Left ventricle myocardium inferior (tissue), 1 donor: ENCODE data around the gene KIF16B. TPM values are rescaled to one million over a fixed set of nuclear protein-coding genes. Genes with fewer than 3 reads are reported as not detected.

Experiments used
- DNase-seq: peaks from one replicate; pipeline ENCODE4 v3.0.0-alpha.2; 2020
- H3K27ac ChIP-seq: fragments of 200-600 bp; replicated peaks from 2 replicates; pipeline ENCODE4 v1.8.0; 2021
- H3K27me3 ChIP-seq: fragments of 200-600 bp; 2 replicates; pipeline ENCODE4 v1.8.0; 2021; ENCODE audit warnings: low read depth
- H3K36me3 ChIP-seq: fragments of 200-600 bp; 2 replicates; pipeline ENCODE4 v1.8.0; 2021
- H3K4me1 ChIP-seq: fragments of 200-600 bp; 2 replicates; pipeline ENCODE4 v1.8.0; 2021
- H3K4me3 ChIP-seq: fragments of 200-600 bp; 2 replicates; pipeline ENCODE4 v1.8.0; 2021; ENCODE audit warnings: mild to moderate bottlenecking, moderate library complexity
- H3K9me3 ChIP-seq: fragments of 200-600 bp; replicated peaks from 2 replicates; pipeline ENCODE4 v1.8.0; 2021
- intact Hi-C: fragments of 100-400 bp; cut with micrococcal nuclease; formaldehyde crosslinking; loops from one replicate; pipeline ENCODE4 v1.11.0; 2022
- total RNA-seq: library from RNA; stranded (reverse); fragmentation: NEBNext Ultra II Directional; extraction: Animal tissue kit (Norgen Biotek cat#: 25700); gene quantifications from one replicate; pipeline ENCODE4 v1.2.1, GENCODE V29; 2021
- TF ChIP-seq, protein P1 (sequence below): fragments of 200-600 bp; IDR thresholded peaks from 2 replicates; pipeline ENCODE4 v1.8.0; 2021; ENCODE audit warnings: antibody characterized with exemption, mild to moderate bottlenecking, borderline replicate concordance
- donor health status: DM: no; HTN: yes; CAD: no; lungs with severe emphysema.

The KIF16B gene
- total RNA-seq, 1 donor from 2014 or later: 16.4 TPM

DNA sequence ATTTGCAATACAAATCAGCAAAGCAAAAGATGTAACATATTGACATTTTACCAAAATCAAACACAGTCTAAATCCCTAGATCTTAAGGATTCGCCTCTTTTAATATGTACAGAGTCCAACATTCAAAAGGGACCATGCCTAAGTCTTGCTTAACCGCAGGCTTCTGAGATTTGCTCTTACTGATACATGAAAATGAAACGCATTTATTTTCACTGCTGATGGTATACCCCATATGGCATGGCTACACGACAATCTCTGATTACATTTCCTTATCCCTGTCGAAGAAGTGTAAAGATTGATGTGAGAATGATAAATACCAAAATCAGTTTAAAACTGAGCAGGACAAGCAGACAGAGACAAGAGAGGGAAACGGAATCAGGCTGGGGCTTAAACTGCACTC lies 75.4 kb downstream of the KIF16B start:
- TF ChIP-seq, protein P1, sequence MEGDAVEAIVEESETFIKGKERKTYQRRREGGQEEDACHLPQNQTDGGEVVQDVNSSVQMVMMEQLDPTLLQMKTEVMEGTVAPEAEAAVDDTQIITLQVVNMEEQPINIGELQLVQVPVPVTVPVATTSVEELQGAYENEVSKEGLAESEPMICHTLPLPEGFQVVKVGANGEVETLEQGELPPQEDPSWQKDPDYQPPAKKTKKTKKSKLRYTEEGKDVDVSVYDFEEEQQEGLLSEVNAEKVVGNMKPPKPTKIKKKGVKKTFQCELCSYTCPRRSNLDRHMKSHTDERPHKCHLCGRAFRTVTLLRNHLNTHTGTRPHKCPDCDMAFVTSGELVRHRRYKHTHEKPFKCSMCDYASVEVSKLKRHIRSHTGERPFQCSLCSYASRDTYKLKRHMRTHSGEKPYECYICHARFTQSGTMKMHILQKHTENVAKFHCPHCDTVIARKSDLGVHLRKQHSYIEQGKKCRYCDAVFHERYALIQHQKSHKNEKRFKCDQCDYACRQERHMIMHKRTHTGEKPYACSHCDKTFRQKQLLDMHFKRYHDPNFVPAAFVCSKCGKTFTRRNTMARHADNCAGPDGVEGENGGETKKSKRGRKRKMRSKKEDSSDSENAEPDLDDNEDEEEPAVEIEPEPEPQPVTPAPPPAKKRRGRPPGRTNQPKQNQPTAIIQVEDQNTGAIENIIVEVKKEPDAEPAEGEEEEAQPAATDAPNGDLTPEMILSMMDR: no peak
- intact Hi-C loops: no loop called here
- Histone ChIP-seq H3K4me1 (peaks cover 8% of the 10 kb centered on the region), H3K4me3 (no peak overlapping the region), H3K27ac (no peak overlapping the region), H3K9me3 (no peaks in the 10 kb centered on the region), H3K36me3 (peaks cover 43% of the 10 kb centered on the region), H3K27me3 (no peaks in the 10 kb centered on the region)
- no peak for DNase-seq

DNA sequence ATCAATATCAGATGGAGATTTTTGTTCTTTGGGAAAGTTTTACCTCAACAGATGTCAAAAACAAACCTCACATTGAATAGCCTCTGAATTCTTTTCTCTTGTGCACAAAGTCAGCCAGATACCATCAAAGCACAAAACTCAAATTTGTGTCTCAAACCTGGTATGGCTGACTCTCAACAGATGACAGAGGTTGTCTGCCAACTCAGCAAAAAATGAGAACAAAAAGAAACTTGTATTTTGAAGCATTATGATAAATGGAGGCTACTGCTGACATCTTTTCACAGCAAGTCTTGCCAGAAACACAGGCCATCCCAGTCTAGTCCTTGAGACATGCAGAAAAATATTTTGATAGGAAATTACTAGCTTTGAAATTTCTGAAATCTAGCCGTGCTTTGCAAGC lies 79.8 kb downstream of the KIF16B start:
- TF ChIP-seq, protein P1: no peak
- peaks cover 48% of the 10 kb centered on the region for H3K36me3 ChIP-seq
- DNase-seq: no peak
- no peak overlapping the region for H3K4me3 ChIP-seq
- no peaks in the 10 kb centered on the region for H3K9me3 ChIP-seq
- intact Hi-C loops: no loop called here
- no peak overlapping the region for H3K27ac ChIP-seq
- no peaks in the 10 kb centered on the region for H3K4me1 ChIP-seq
- H3K27me3 ChIP-seq: no peaks in the 10 kb centered on the region

DNA sequence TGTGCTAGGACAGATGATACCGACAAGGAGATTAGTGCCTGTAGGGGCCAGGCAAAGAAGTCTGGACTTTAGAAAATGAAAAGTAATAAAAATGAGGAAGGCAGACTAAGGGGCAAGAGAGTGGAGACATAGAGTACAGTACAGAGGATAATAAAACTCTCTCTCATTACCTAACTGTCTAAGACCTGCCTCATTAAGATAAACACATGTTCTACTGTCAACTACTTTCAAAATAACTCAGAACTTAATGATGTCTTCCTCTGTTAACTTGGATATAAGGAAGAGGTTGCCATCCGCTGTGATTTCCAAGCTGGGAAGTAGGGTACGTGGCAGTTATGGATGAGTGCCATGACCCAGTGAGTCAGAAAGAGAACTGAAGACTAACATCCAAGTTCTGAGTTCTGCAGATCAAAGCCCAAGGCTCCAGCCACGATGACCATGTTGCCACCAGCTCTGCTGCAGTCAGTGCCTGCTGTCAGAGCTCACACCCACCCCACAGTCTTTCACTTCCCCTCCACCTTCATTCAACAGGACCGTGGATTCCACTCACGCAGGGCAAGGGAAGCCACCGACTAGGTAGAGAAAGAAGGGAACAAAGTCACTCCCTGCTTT lies 81.8 kb downstream of the KIF16B start:
- Histone ChIP-seq H3K27ac (no peak overlapping the region), H3K36me3 (peaks cover 41% of the 10 kb centered on the region), H3K9me3 (no peaks in the 10 kb centered on the region), H3K4me1 (no peaks in the 10 kb centered on the region), H3K27me3 (no peaks in the 10 kb centered on the region), H3K4me3 (no peak overlapping the region)
- TF ChIP-seq, protein P1: no peak
- intact Hi-C loops: no loop called here
- DNase-seq: no peak

DNA sequence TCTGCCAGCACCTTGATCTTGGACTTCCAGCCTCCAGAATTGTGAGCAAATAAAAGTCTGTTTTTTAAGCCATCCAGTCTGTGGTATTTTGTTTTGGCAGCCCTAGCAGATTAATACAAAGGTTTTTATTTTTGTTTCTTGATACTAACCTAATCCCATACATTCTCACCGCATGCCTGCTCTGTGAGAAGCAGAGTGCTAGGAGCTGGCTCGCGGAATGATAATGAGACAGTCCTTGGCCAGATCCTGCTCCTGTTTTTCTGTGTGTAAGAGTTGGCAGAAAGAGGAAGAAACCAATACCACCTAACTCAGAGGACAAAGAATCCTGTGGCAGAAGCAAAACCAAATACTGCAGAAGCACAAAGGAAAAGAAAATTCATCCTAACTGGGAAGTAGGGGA lies 82.6 kb downstream of the KIF16B start:
- H3K27me3 ChIP-seq: no peaks in the 10 kb centered on the region
- no peak for DNase-seq
- peaks cover 36% of the 10 kb centered on the region for H3K36me3 ChIP-seq
- TF ChIP-seq, protein P1: no peak
- H3K4me3 ChIP-seq: no peak overlapping the region
- H3K27ac ChIP-seq: no peak overlapping the region
- no peaks in the 10 kb centered on the region for H3K9me3 ChIP-seq
- intact Hi-C loops: no loop called here
- no peaks in the 10 kb centered on the region for H3K4me1 ChIP-seq

DNA sequence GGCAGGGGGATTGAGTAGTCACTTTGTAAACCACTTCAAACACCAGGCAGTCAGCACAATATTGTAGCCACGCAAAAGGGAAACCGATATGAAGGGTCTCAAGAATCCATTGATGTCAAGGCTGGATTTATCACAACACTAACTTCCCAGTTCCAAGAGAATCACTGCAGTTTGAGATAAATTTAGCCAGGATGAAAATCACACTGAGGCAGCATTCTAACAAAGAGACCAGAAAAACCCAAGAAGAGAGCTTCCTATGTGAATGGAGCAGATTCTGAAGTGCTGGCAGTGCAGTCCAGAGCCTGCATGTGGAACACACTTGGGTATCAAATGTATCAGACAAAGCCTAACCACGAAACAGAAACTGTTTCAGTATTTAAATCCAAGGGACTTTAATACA lies 84.6 kb downstream of the KIF16B start:
- no peaks in the 10 kb centered on the region for H3K4me1 ChIP-seq
- H3K9me3 ChIP-seq: no peaks in the 10 kb centered on the region
- H3K27me3 ChIP-seq: no peaks in the 10 kb centered on the region
- TF ChIP-seq, protein P1: no peak
- H3K36me3 ChIP-seq: peaks cover 24% of the 10 kb centered on the region
- DNase-seq: no peak
- no peak overlapping the region for H3K27ac ChIP-seq
- intact Hi-C loops: no loop called here
- no peak overlapping the region for H3K4me3 ChIP-seq
